ENCODE results near the gene KCNJ10.

KCNJ10 gene

DNA sequence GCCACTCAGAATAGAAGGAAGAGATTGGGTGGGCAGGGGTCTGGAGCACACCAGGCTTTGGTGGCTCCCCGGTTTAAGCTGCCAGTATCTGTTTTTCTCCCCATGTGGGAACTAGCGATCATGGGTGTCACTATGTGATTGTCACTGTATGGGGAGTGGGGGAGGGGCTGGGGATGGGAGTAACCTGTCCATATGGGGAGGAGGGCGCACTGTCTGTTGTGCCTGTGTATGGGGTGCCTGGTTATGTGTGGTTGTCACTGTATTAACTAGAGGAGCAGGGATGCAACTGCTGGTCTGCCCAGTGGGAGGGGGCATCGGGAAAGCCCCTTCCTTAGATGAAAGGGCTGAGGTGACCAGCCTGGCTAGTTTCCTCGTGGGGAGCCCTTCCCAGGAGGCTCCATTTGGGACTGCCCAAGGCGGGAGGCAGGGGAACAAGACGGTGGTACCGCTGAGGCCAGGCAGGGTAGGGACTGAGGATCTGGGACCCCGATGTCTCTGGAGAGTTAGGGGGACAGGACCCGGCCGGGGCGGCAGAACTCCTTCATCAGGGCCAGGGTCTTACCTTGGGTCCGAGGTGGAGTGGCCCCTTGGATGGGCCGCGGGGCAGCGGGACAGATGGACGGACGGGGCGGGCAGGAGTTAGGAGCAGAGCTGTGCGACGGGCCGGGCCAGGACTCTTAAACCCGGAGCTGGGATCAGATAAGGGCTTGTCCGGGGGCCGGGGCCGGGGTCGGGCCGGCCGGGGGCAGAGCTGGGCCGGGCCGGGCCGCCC is at the start of gene KCNJ10:
Gene KCNJ10 (minus strand): TSS at position 701 of the 772 bp plus-strand sequence. CDS start 27,628 bp downstream, outside the sequence.
- no peak for DNase-seq (ENCODE audit: low read depth)
- TF ChIP-seq, protein P1, sequence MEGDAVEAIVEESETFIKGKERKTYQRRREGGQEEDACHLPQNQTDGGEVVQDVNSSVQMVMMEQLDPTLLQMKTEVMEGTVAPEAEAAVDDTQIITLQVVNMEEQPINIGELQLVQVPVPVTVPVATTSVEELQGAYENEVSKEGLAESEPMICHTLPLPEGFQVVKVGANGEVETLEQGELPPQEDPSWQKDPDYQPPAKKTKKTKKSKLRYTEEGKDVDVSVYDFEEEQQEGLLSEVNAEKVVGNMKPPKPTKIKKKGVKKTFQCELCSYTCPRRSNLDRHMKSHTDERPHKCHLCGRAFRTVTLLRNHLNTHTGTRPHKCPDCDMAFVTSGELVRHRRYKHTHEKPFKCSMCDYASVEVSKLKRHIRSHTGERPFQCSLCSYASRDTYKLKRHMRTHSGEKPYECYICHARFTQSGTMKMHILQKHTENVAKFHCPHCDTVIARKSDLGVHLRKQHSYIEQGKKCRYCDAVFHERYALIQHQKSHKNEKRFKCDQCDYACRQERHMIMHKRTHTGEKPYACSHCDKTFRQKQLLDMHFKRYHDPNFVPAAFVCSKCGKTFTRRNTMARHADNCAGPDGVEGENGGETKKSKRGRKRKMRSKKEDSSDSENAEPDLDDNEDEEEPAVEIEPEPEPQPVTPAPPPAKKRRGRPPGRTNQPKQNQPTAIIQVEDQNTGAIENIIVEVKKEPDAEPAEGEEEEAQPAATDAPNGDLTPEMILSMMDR (IDR thresholded peaks at IDR 0.05; ENCODE audit: control insufficient read depth, extremely low read depth, insufficient read depth), result no peak
- peak within 1 kb of the TSS; percentile 47 for H3K4me3 ChIP-seq (ENCODE audit: low read depth, low read length)

GRCh38 chr1:160118928-160119327 is 49.0 kb upstream of the KCNJ10 start:
- DNase-seq (ENCODE audit: low read depth), result no peak
- H3K4me3 ChIP-seq (ENCODE audit: low read depth, low read length), result no peak overlapping the region
- TF ChIP-seq, protein P1 (IDR thresholded peaks at IDR 0.05; ENCODE audit: control insufficient read depth, extremely low read depth, insufficient read depth), result no peak

GRCh38 chr1:160117709-160118183 is 47.8 kb upstream of the KCNJ10 start:
- TF ChIP-seq, protein P1 (IDR thresholded peaks at IDR 0.05; ENCODE audit: control insufficient read depth, extremely low read depth, insufficient read depth), result no peak

GRCh38 chr1:160117300-160117699 is 47.3 kb upstream of the KCNJ10 start:
- TF ChIP-seq, protein P1 (IDR thresholded peaks at IDR 0.05; ENCODE audit: control insufficient read depth, extremely low read depth, insufficient read depth), result no peak
- no peak for DNase-seq (ENCODE audit: low read depth)
- H3K4me3 ChIP-seq (ENCODE audit: low read depth, low read length), result no peak overlapping the region

More at GRCh38 chr1:160117709-160118183, 47.8 kb upstream of the KCNJ10 start:
- no peak overlapping the region for H3K4me3 ChIP-seq (ENCODE audit: low read depth, low read length)
- DNase-seq (ENCODE audit: low read depth), result no peak

DNA sequence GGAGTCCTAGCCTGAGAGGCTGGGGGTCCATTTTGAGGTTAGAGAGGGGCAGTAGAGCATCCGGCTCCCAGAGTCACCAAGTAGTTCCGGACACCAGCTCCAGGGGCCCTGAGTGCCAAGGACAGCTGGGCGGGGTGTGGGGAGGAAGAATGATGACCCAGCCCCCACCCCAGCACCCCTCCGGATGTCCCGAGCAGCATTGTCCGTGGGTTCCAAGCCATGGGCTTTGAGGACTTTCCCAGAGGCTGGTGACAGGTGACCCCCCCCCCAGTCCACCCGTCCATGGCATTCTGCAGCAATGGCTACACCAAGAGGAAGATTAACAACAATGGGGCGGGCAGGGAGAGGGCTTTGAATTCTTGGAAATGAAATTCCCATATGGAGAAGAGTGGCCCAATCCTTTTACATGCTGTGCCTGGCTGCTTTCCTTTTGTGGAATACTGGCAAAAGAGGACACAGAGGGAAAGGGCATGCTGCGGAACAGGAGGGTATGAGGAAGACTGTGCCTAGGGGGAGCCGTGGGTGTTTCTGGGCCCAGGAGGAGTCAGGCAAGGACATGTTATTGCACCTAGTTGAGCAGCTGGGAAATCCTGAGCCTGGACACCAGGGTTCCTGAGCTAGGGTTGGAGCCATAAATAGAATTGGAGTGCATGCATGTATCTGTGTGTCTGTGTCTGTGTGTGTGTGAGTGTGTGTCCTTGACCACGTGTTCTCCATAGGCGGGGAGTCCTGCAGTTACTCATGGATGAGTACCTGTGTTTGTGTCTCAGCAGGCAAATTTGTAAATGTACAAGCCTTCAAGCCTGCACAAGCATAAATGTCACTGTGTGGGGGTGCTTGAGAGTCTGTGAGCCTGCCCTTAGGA is 46.6 kb upstream of the KCNJ10 start:
- no peak overlapping the region for H3K4me3 ChIP-seq (ENCODE audit: low read depth, low read length)
- TF ChIP-seq, protein P1 (IDR thresholded peaks at IDR 0.05; ENCODE audit: control insufficient read depth, extremely low read depth, insufficient read depth), result no peak

GRCh38 chr1:160115545-160116282 is 45.8 kb upstream of the KCNJ10 start, which contains the start of gene ATP1A2:
ATP1A2 (plus strand) TSS chr1:160115759; CDS start chr1:160115862, 103 bp downstream.
- TF ChIP-seq, protein P1 (IDR thresholded peaks at IDR 0.05; ENCODE audit: control insufficient read depth, extremely low read depth, insufficient read depth), result no peak
- no peak for DNase-seq (ENCODE audit: low read depth)
- H3K4me3 ChIP-seq (ENCODE audit: low read depth, low read length), result no peak within 1 kb of the TSS

More for the DNA sequence above, 46.6 kb upstream of the KCNJ10 start:
- DNase-seq (ENCODE audit: low read depth), result no peak

Data from LNCaP clone FGC (cell line).